Hematopoietic multipotent progenitor cell treated with erythropoietin and hydrocortisone succinate and interleukin-3 and kit ligand, for 8 days (in vitro differentiated cells): ENCODE results near the gene ANKLE1.

ENCODE experiments used
- DNase-seq: peaks from one replicate; pipeline ENCODE4 v3.0.0-alpha.2; 2015

The ANKLE1 gene

DNA sequence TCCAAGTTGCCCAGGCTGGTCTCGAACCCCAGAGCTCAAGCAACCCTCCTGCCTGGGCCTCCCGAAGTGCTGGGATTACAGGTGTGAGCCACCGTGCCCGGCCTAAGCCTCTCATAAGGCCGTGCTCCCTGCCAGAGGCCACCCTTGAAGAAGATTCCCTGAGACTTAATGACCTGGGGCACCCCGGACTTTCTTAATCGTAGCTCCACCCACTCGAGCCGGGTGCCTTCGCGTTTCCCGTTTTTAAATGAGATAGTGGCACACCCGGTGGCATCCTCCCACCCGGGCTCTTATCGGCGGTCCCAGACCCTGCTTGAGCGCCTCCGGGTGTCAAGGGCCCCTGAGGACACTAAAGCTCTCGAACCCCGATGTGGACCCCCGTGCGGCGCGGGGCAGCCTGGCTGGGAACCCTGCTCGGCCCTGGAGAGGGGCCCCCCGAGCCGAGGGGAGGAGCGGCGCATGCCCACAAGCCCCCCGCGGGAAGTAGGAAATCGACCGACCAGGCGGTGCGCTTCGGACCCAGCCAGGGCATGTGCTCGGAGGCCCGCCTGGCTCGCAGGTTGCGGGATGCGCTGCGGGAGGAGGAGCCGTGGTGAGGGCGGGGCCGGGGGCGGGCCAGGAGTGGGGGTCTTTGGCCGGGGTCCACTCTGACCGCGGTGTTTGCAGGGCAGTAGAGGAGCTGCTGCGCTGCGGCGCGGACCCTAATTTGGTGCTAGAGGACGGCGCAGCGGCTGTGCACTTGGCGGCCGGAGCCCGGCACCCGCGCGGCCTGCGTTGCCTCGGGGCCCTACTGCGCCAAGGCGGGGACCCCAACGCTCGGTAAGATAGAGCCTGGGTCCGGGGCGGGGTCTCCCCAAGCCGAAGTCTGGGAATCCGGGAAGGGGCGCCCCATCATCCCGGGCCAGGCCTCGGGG, at the start of gene ANKLE1:
Gene ANKLE1, plus strand, starts transcription at position 511 of the 914 bp plus-strand sequence. Its CDS starts 20 bp downstream, at position 531.
- peak; percentile 98 for DNase-seq

DNA sequence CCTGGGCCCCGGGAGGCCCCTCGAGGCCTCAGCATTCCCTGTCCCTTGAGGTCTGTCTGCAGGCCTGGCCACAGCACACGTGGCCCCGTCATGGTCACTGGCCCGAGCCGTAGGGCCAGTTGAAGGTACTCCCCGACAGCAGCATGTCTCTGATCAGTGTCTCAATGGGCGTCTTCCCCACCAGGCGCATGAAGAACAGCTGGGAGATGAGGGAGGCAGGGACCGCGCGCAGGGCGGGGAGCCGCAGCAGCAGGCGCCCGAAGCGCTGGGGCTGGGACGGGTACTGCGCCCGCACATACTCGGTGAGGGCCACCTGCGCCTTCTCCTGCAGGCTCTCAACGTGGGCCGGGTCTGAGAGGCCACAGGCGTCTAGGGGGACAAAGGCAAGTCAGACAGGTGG, 49.4 kb upstream of the ANKLE1 start:
- DNase-seq: no peak

- peak; percentile 82 for DNase-seq
These were observed 46.8 kb upstream of the ANKLE1 start for GRCh38 chr19:17234911-17235299.

GRCh38 chr19:17235300-17235970, 46.3 kb upstream of the ANKLE1 start:
- peak; percentile 66 for DNase-seq

GRCh38 chr19:17235971-17236777, 45.5 kb upstream of the ANKLE1 start:
- DNase-seq: peak; percentile 46

DNA sequence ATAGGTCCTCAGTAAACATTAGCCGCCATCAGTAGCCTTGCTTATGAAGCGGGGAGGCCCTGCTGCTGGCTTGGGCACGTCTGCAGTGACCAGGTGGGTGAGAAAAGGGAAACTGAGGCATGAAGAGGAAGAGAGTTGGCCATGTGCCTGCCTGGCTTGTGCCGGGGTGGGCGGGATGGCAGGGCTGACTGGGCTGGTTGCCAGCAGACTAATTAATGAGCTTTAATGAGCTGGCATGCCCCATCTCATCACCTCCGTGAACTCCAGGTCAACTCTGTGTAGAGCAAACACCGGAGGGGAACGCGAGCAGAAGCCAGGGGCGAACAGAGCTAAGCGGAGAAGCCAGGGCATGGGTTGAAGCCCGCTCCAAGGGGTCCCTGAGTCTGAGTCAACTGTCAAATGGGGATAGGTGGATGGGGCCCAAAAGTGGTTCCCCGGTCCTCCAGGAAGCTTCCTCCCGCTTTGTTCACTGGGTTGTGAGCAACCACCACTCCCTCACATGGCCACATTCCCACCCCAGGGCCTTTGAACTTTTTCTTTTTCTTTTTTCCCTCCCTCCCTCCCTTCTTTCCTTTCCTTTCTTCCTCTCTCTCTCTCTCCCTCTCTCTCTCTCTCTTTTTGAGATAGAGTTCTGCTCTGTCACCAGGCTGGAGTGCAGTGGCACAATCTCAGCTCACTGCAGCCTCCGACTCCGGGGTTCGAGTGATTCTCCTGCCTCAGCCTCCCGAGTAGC, 44.7 kb upstream of the ANKLE1 start:
- peak; percentile 44 for DNase-seq

DNA sequence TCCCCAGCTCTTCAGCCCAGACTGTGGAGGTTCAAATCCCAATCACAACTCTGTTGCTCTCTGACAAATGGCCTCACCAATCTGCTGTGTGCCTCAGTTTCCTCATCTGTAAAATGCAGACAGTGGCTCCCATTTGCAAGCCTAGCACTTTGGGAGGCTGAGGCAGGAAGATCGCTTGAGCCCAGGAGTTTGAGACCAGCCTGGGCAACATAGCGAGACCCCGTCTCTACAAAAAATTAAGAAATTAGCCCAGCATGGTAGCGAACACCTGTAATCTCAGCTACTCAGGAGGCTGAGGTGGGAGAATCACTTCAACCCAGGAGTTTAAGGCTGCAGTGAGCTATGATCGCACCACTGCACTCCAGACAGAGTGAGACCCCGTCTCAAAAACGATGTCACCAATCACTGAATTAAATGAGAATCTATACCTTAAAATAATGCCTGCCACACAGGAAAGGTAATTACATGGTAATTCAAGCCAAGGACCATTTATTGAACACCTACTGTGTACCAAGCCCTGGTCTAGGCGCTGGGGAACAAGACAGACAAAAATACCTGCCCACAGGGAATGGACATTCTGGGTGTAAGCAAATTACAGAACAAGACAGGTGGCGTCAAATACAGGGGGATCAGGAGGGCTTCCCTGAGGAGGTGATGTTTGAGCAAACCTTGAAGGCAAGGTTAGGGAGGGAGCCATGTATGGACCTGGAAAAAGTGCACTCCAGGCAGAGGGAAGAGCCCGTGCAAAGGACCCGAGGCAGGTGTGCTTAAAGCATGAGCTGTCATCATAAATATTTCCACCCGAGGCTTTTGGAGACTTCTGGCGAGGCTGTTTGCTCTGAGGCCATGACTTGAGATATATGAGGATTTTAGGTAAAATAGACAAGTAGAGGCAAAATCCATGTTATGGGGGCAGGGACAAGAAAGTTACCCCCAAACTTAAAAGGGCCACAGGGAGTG, 43.7 kb upstream of the ANKLE1 start:
- no peak for DNase-seq

- no peak for DNase-seq
These were observed 41.5 kb upstream of the ANKLE1 start for GRCh38 chr19:17240062-17240752.

DNA sequence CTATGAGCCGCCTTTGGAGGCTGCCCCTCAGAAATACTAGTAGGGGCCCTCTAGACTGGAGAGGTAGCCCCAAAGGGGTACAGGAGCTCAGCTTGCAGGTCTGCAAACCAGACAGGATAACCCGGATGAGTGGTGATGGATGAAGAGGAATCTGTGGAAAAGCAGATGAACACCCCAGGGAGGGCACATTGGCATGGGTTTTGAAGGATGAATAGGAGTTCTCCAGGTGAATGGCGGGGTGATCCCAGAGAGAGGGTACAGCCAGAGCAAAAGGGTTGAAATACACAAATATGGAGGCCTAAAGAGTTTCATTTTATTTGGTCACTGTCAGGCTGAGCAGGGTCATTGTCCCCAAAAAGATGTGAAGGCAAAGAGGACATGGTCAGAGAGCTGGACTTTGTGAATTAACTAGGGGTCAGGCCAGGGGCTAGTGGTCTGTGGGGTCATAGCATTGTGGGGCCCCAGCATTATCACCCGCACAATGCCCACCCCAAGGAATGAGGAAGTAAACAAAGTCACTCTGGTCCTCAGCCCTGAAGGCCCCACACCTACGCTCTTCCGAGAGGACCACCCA, 40.8 kb upstream of the ANKLE1 start:
- no peak for DNase-seq

GRCh38 chr19:17242431-17243208, 39.1 kb upstream of the ANKLE1 start:
- DNase-seq: no peak

DNA sequence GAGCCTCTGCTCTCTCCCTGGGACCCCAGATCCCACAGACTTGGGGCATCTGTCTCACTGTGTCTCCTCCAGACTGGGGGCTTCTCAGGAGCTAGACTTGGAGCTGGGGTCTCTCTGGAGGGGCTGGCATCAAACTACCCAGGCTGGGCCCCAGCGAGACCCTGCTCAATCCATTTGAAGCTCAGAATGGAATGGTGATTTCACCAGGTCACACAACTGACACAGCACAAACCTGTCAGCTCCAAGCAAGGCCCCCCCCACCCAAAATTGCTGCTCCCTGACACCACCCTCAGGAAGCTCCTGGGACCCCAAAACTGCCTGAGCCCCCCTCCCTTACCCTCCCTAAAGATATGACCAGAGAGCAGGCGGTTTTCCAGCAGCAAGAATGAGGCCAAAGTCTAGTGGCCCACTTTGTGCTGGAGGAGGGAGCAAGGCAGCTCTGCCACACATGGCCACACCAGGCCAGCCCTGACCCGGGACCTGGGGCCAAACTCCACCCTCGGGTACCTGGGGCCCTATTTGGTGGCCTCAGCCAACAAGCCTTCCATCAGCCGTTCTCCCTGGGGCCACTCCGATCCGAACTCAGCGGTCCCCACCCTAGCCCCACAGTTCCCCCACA, 38.4 kb upstream of the ANKLE1 start:
- DNase-seq: no peak

- no peak for DNase-seq
These were observed 37.7 kb upstream of the ANKLE1 start for GRCh38 chr19:17243830-17244617.

DNA sequence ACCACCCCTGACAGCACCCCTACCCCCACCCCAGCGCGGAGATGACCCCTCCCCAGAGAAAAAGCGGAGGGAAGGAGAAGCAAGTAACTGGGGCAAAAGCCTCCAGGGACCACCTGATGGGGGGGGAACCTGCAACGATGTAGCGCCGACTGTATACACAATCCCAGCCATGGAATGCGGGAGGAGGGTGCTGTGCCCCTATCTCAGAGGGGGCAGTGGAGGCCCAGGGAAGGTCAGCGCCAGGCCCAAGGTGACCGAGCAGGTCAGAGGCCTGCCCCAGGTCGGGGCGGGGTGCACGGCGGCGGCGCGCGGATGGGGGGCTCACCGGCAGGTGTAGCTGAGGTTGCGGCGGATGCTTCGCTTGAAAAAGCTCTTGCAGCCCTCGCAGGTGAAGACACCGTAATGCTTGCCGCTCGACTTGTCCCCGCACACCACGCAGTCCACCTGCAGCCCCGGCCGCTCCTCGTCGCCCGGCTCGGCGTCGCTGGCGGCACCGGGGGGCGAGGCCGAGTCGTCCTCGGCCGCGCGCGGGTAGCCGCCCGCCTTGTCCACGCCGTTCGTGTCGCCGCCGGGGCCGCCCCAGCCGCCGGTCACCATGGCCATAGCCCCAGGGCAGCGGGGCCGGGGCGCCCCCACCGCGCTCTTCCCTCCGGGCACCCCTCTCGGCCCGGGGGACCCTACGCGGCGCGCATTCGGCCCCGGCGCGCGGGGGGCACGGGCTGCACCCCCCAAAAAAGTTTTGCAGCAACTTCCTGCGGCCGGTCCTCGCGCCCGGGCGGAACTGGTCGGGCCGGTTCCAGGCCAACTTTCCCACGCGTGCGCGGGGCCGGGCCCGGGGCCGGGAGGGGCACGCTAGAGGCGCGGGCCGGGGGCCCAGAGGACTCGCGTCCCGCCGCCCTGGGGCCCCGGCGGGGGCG, 36.8 kb upstream of the ANKLE1 start:
- no peak for DNase-seq

DNA sequence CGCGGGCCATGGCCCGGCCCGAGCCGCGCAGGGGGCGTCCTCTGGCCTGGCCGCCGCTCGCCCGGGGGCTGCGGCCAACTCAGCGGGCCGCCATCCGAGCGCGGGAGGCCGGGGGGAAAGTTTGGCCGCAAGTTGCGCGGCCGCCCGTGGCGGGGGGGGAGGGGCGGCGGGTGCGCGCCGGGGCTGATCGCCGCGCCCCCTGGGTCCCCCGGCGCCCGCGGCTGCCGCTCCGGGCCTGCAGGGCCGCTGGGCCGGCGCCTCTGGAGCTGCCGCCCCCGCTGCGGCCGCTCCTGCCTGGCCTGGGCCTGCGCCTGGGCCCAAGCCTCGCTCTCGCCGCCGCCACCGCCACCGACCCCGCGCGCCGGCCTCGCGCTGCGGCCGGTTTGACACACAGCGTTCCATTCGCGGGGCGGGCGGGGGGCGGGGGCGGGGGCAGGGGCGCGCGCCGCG, 36.1 kb upstream of the ANKLE1 start, which contains the start of gene NR2F6:
Gene NR2F6, minus strand, starts transcription at position 385 of the 450 bp plus-strand sequence. CDS start 699 bp downstream, outside the sequence.
- DNase-seq: no peak

GRCh38 chr19:17246681-17247425, 34.8 kb upstream of the ANKLE1 start:
- DNase-seq: no peak
